ENCODE data around the gene JUND.

- no peak for TF ChIP-seq CTCF (IDR thresholded peaks at IDR 0.05)
- no peak for TF ChIP-seq POLR2A (IDR thresholded peaks at IDR 0.05)
- TF ChIP-seq EP300 (IDR thresholded peaks at IDR 0.05): no peak
- no peak for TF ChIP-seq POLR2AphosphoS5 (IDR thresholded peaks at IDR 0.05)
These were observed 14.4 kb downstream of the JUND start for GRCh38 chr19:18266771-18267686.

Data from stomach (tissue), 4 donors.